Fibroblast of lung (primary cell): ENCODE results near the gene KREMEN2. TPM values are rescaled to one million over a fixed set of nuclear protein-coding genes. Genes with fewer than 3 reads are reported as not detected.

Source experiments
- DNase-seq, 2 donors: peaks; one replicate each; pipeline versions ENCODE4 v3.0.0 to v3.0.0-alpha.2; 2010; ENCODE audit warnings: low read depth in 2 of 2
- H2AFZ ChIP-seq: 2 replicates; pipeline ENCODE4 v1.5.1; 2012; ENCODE audit warnings: low read length, control low read depth, inconsistent platforms
- H3K27ac ChIP-seq: 2 replicates; pipeline ENCODE4 v1.5.1; 2011; ENCODE audit warnings: low read length, control low read depth; ENCODE audit not compliant: insufficient read depth
- H3K27me3 ChIP-seq: 2 replicates; pipeline ENCODE4 v1.5.1; 2011; ENCODE audit warnings: mild to moderate bottlenecking, low read length; ENCODE audit not compliant: control insufficient read depth, insufficient read depth
- H3K36me3 ChIP-seq: 2 replicates; pipeline ENCODE4 v1.5.1; 2011; ENCODE audit warnings: low read length; ENCODE audit not compliant: control insufficient read depth, insufficient read depth
- H3K4me1 ChIP-seq: 2 replicates; pipeline ENCODE4 v1.5.1; 2011; ENCODE audit warnings: low read length; ENCODE audit not compliant: control insufficient read depth, insufficient read depth; ENCODE audit errors: extremely low read depth
- H3K4me2 ChIP-seq: 2 replicates; pipeline ENCODE4 v1.5.1; 2011; ENCODE audit warnings: low read length, control low read depth; ENCODE audit not compliant: insufficient read depth; ENCODE audit errors: extremely low read depth
- H3K4me3 ChIP-seq, 4 experiments: fragments of 200-600 bp in 1 of 4; sonication (generic) in 1 of 4; replicated peaks in 1 of 4; 2 replicates each; pipeline ENCODE4 v1.5.1; 2011 to 2016; ENCODE audit warnings: low read length in 4 of 4, low read depth in 3 of 4, mild to moderate bottlenecking in 3 of 4, control low read depth in 2 of 4, inconsistent platforms in 1 of 4, mixed read lengths in 1 of 4; ENCODE audit not compliant: insufficient read depth in 1 of 4; ENCODE audit errors: control extremely low read depth in 1 of 4
- H3K79me2 ChIP-seq: 2 replicates; pipeline ENCODE4 v1.5.1; 2012; ENCODE audit warnings: mild to moderate bottlenecking, low read length, inconsistent platforms; ENCODE audit not compliant: control insufficient read depth, insufficient read depth
- H3K9ac ChIP-seq: 2 replicates; pipeline ENCODE4 v1.5.1; 2011; ENCODE audit warnings: mild to moderate bottlenecking, low read length, control low read depth; ENCODE audit not compliant: insufficient read depth
- H3K9me3 ChIP-seq: 2 replicates; pipeline ENCODE4 v1.5.1; 2012; ENCODE audit warnings: low read depth, low read length; ENCODE audit not compliant: control insufficient read depth, insufficient read depth
- H4K20me1 ChIP-seq: 2 replicates; pipeline ENCODE4 v1.5.1; 2011; ENCODE audit warnings: low read length; ENCODE audit not compliant: control insufficient read depth, insufficient read depth; ENCODE audit errors: extremely low read depth
- CTCF ChIP-seq, 2 donors: IDR thresholded peaks in 1 of 2; conservative IDR thresholded peaks in 1 of 2; 1 replicate in 1 of 2; 2 replicates in 1 of 2; pipeline ENCODE4 v1.5.1; 2011 to 2012; ENCODE audit warnings: low read length in 2 of 2, control low read depth in 1 of 2, inconsistent platforms in 1 of 2, low read depth in 1 of 2, mild to moderate bottlenecking in 1 of 2
- EZH2 ChIP-seq: IDR thresholded peaks from 2 replicates; pipeline ENCODE4 v1.5.1; 2012; ENCODE audit warnings: low read length, control low read depth, mild to moderate bottlenecking; ENCODE audit errors: missing control alignments
- polyA plus RNA-seq, 2 donors: library from polyadenylated mRNA; depleted of rRNA in 1 of 2; stranded (reverse) in 1 of 2; unstranded in 1 of 2; fragments of >200 nt; gene quantifications; 2 replicates each; pipeline ENCODE4 v1.2.1, GENCODE V29; 2011 to 2012; ENCODE audit warnings: missing spikeins in 1 of 2
- total RNA-seq: library from RNA; depleted of rRNA; stranded (reverse); fragments of >200 nt; gene quantifications from 2 replicates; pipeline ENCODE4 v1.2.1, GENCODE V29; 2014

KREMEN2 gene
- total and polyA plus RNA-seq, 2 donors (not counting 1 experiment from before 2014, with no cell fraction given) = not detected

- no peaks in the 10 kb centered on the region for H3K79me2 ChIP-seq
- no peaks in the 10 kb centered on the region for H3K4me1 ChIP-seq
- H3K27me3 ChIP-seq = peaks cover 34% of the 10 kb centered on the region
- no peak for DNase-seq
- H3K36me3 ChIP-seq = no peaks in the 10 kb centered on the region
- no peaks in the 10 kb centered on the region for H3K9me3 ChIP-seq
- TF ChIP-seq CTCF (conservative IDR thresholded peaks at IDR 0.05 in 1 of 2, IDR thresholded peaks at IDR 0.05 in 1 of 2; ENCODE audit: low read depth in 1 of 2, low read length in 2 of 2) (no peak), EZH2 (no peak)
- H3K27ac ChIP-seq = no peak overlapping the region
- no peaks in the 10 kb centered on the region for H4K20me1 ChIP-seq
- H3K4me3 ChIP-seq = no peak overlapping the region
- H3K9ac ChIP-seq = no peak overlapping the region
- no peak overlapping the region for H3K4me2 ChIP-seq
- H2AFZ ChIP-seq = no peak overlapping the region
Observed at GRCh38 chr16:3010510-3010909, 46.4 kb downstream of the KREMEN2 start.

- DNase-seq = no peak
- peaks cover 34% of the 10 kb centered on the region for H3K27me3 ChIP-seq
- H3K9me3 ChIP-seq = no peaks in the 10 kb centered on the region
- no peak overlapping the region for H3K27ac ChIP-seq
- H2AFZ ChIP-seq = no peak overlapping the region
- no peaks in the 10 kb centered on the region for H3K36me3 ChIP-seq
- no peaks in the 10 kb centered on the region for H4K20me1 ChIP-seq
- H3K79me2 ChIP-seq = no peaks in the 10 kb centered on the region
- no peak overlapping the region for H3K4me3 ChIP-seq
- TF ChIP-seq EZH2 (peak; percentile 17), CTCF (conservative IDR thresholded peaks at IDR 0.05 in 1 of 2, IDR thresholded peaks at IDR 0.05 in 1 of 2; ENCODE audit: low read depth in 1 of 2, low read length in 2 of 2) (no peak)
- H3K4me2 ChIP-seq = no peak overlapping the region
- H3K4me1 ChIP-seq = no peaks in the 10 kb centered on the region
- no peak overlapping the region for H3K9ac ChIP-seq
Observed at GRCh38 chr16:3012246-3012645, 48.2 kb downstream of the KREMEN2 start.

GRCh38 chr16:3012828-3013420 lies 48.8 kb downstream of the KREMEN2 start, which contains the start of gene CLDN9:
Gene CLDN9 (plus strand): TSS chr16:3012923. CDS start chr16:3013363, 440 bp downstream.
- Histone ChIP-seq H3K4me2 (no peak within 1 kb of the TSS), H3K27ac (no peak within 1 kb of the TSS), H3K79me2 (no peaks in the 10 kb centered on the region), H3K9me3 (no peaks in the 10 kb centered on the region), H3K9ac (no peak within 1 kb of the TSS), H4K20me1 (no peaks in the 10 kb centered on the region), H2AFZ (no peak within 1 kb of the TSS), H3K4me1 (no peaks in the 10 kb centered on the region), H3K36me3 (no peaks in the 10 kb centered on the region), H3K27me3 (peaks cover 34% of the 10 kb centered on the region), H3K4me3 (no peak within 1 kb of the TSS)
- no peak for TF ChIP-seq EZH2
- no peak for TF ChIP-seq CTCF (conservative IDR thresholded peaks at IDR 0.05 in 1 of 2, IDR thresholded peaks at IDR 0.05 in 1 of 2; ENCODE audit: low read depth in 1 of 2, low read length in 2 of 2)
- no peak for DNase-seq
